T-cell (primary cell): Measurements from ENCODE around the gene PSG6. TPM values are rescaled to one million over a fixed set of nuclear protein-coding genes. Genes with fewer than 3 reads are reported as not detected.
"Not testable (repeated sequence)": the region's sequence is repeated elsewhere in the genome, so short reads cannot be mapped to it uniquely, and the experiment has no call there.

Source experiments
- ATAC-seq, 4 experiments: fragments of 200-7000 bp in 3 of 4; fragments of 150-1000 bp in 1 of 4; cut with Tn5 transposase; replicated peaks in 1 of 4; 1 replicate in 3 of 4; 2 replicates in 1 of 4; pipeline ENCODE4 v1.10.0; 2021; ENCODE audit warnings: moderate library complexity in 3 of 4, mild to moderate bottlenecking in 2 of 4, moderate number of reproducible peaks in 1 of 4
- CTCF ChIA-PET, 2 donors: fragments of 300-600 bp; sonication (Branson Sonifier 250); formaldehyde crosslinking; loops; one replicate each; lab custom pipeline; 2022; ENCODE audit warnings: antibody characterized with exemption in 2 of 2; lab: Charles Lee
- POLR2A ChIA-PET, 2 donors: fragments of 300-600 bp; sonication (Branson Sonifier 250); formaldehyde crosslinking; loops; one replicate each; lab custom pipeline; 2022; ENCODE audit warnings: antibody characterized with exemption in 2 of 2; lab: Charles Lee
- DNase-seq, 35 experiments: peaks; one replicate each; pipeline versions ENCODE4 v3.0.0 to v3.0.0-alpha.2; 2013 to 2023
- H3K27ac ChIP-seq: one replicate; pipeline ENCODE4 v1.5.1; 2013; ENCODE audit warnings: low read length
- H3K27me3 ChIP-seq, 2 experiments: replicated peaks in 1 of 2; 1 replicate in 1 of 2; 2 replicates in 1 of 2; pipeline versions ENCODE4 v1.6.1 to v1.7.0; 2013; ENCODE audit warnings: low read length in 1 of 2, mixed read lengths in 1 of 2; ENCODE audit not compliant: control insufficient read depth in 2 of 2, insufficient read depth in 2 of 2; ENCODE audit errors: extremely low read depth in 1 of 2
- H3K36me3 ChIP-seq, 2 donors: 1 replicate in 1 of 2; 2 replicates in 1 of 2; pipeline versions ENCODE4 v1.6.1 to v1.7.0; 2013; ENCODE audit warnings: low read length in 1 of 2; ENCODE audit not compliant: control insufficient read depth in 2 of 2, insufficient read depth in 1 of 2; ENCODE audit errors: extremely low read depth in 1 of 2
- H3K4me1 ChIP-seq, 2 experiments: 1 replicate in 1 of 2; 2 replicates in 1 of 2; pipeline versions ENCODE4 v1.6.1 to v1.7.0; 2013; ENCODE audit warnings: low read length in 2 of 2, mixed read lengths in 1 of 2; ENCODE audit not compliant: insufficient read depth in 2 of 2, control insufficient read depth in 1 of 2; ENCODE audit errors: extremely low read depth in 1 of 2
- H3K4me3 ChIP-seq, 2 donors: 1 replicate in 1 of 2; 2 replicates in 1 of 2; pipeline versions ENCODE4 v1.5.1 to v1.7.0; 2013; ENCODE audit warnings: mild to moderate bottlenecking in 2 of 2, low read length in 1 of 2, moderate library complexity in 1 of 2; ENCODE audit not compliant: control insufficient read depth in 1 of 2; ENCODE audit errors: extremely low read depth in 1 of 2
- H3K9me3 ChIP-seq: 2 replicates; pipeline ENCODE4 v1.7.0; 2013
- H3K27ac Mint-ChIP-seq, 2 donors: one replicate each; pipeline ENCODE4 v1.8.0; 2020 to 2021; ENCODE audit warnings: mild to moderate bottlenecking in 2 of 2, mixed read lengths in 2 of 2
- H3K27me3 Mint-ChIP-seq, 2 donors: one replicate each; pipeline ENCODE4 v1.8.0; 2021 to 2022; ENCODE audit warnings: mixed read lengths in 2 of 2
- H3K36me3 Mint-ChIP-seq: one replicate; pipeline ENCODE4 v1.8.0; 2021; ENCODE audit warnings: mixed read lengths
- H3K4me1 Mint-ChIP-seq, 3 donors: one replicate each; pipeline ENCODE4 v1.8.0; 2020 to 2022; ENCODE audit warnings: mixed read lengths in 3 of 3, mild to moderate bottlenecking in 1 of 3
- H3K4me3 Mint-ChIP-seq, 3 donors: one replicate each; pipeline ENCODE4 v1.8.0; 2020 to 2022; ENCODE audit warnings: mild to moderate bottlenecking in 3 of 3, mixed read lengths in 3 of 3, moderate library complexity in 3 of 3
- H3K9me3 Mint-ChIP-seq, 3 donors: one replicate each; pipeline ENCODE4 v1.8.0; 2020 to 2022; ENCODE audit warnings: mixed read lengths in 3 of 3
- WGBS: methylation state at CpG from one replicate; pipeline ENCODE4 v1.1.5; 2013; ENCODE audit warnings: missing lambda C conversion rate; ENCODE audit not compliant: insufficient coverage; 5-methylcytosine and 5-hydroxymethylcytosine counted together
- total RNA-seq, 35 experiments: library from RNA in 6 of 35; stranded (reverse) in 6 of 35; fragments of 120-200 nt in 1 of 35; gene quantifications; one replicate each; pipeline versions ENCODE4 v1.2.1 to v1.2.4 and lab custom pipeline; 2013 to 2026

PSG6 gene
- not detected for total RNA-seq
- total RNA-seq (2013) = not detected
- total RNA-seq (lab: John Stamatoyannopoulos, UW) = 0 reads per million in 29 experiments

DNA sequence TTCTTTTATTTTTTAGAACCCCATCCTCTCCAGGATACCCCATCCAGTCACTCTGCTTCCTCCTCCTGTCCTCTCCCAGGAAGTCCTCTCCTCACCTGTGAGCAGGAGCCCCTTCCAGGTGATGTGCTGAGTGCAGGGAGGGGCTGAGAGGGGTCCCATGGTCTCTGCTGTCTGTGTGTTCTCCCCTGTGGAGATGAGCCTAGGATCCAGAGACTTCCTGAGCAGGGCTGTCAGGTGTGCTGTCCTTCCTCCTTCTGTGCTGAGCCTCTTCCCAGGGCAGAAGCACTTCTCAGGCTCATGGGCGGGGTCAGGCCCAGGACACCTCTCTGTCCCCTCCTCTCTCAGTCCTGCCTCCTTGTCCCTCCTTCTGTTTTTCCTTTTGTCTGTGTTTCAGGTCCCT, at the start of gene PSG6:
TSS of gene PSG6 (minus strand) at position 261 of the 400 bp plus-strand sequence. CDS start at position 159, 102 bp downstream.
- DNase-seq, H3K4me1 ChIP-seq, POLR2A ChIA-PET, H3K27me3 ChIP-seq, H3K4me3 Mint-ChIP-seq, H3K9me3 Mint-ChIP-seq, H3K27ac ChIP-seq, H3K36me3 ChIP-seq, H3K27ac Mint-ChIP-seq, H3K4me3 ChIP-seq, H3K9me3 ChIP-seq, H3K4me1 Mint-ChIP-seq, ATAC-seq, H3K36me3 Mint-ChIP-seq, CTCF ChIA-PET: not testable (repeated sequence)
- H3K27me3 Mint-ChIP-seq = peaks cover 0 to 20% of the 10 kb centered on the region in 2 donors
- no CpG with 5 or more reads among the region's 1 CpG for WGBS

DNA sequence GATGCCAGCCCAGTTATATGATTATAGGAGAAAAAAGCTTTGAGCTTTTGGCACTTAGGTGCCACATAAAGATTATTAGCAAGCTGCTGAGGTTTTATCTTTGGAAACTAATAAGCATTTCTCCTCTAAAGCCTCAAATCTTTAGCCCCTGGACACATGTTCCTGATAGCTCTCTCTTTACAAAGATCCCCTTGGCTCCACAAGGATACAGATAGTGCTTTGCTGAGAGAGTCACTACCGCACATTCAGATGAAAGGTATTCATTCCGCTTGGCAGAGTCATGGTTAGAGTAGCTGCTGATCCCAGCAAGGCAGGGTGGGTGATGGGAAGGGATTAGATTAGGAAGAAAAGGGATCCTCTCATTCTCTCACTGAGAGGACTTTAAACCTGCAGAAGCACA, 47.5 kb upstream of the PSG6 start:
- ATAC-seq (no peak), DNase-seq (no peak)
- Histone ChIP-seq H3K9me3 (no peaks in the 10 kb centered on the region), H3K4me3 (no peak overlapping the region), H3K4me1 (no peaks in the 10 kb centered on the region), H3K27me3 (no peaks in the 10 kb centered on the region), H3K36me3 (no peaks in the 10 kb centered on the region), H3K27ac (no peak overlapping the region)
- Mint-ChIP-seq H3K27ac (no peak overlapping the region), H3K27me3 (peaks cover 0 to 4% of the 10 kb centered on the region in 2 donors), H3K9me3 (peaks cover 0 to 5% (median 0%) of the 10 kb centered on the region in 3 donors), H3K4me3 (no peak overlapping the region), H3K4me1 (no peaks in the 10 kb centered on the region), H3K36me3 (no peaks in the 10 kb centered on the region)
- ChIA-PET POLR2A (no interaction called here), CTCF (no interaction called here)
- 80% methylated on average over 1 of the region's 2 CpGs for WGBS

DNA sequence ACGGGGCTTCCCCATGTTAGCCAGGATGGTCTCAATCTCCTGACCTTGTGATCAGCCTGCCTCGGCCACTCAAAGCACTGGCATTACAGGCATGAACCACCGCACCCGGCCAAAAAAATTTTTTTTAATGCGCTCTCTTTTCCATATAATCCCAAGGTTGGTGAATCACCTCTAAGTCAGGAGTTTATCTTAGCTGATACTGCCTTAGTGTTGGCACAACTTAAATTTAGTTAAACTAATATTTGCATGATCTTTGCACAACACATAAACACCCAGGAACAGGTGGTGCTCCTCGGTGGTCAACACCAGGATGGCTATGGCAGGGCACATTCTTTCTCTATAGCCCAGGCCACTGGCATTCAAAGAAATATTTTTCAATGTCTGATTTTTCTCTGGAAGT, 43.4 kb upstream of the PSG6 start:
- Mint-ChIP-seq H3K4me3 (no peak overlapping the region), H3K4me1 (no peaks in the 10 kb centered on the region), H3K27ac (no peak overlapping the region), H3K9me3 (peaks cover 0 to 14% (median 0%) of the 10 kb centered on the region in 3 donors), H3K36me3 (no peaks in the 10 kb centered on the region), H3K27me3 (peaks cover 0 to 9% of the 10 kb centered on the region in 2 donors)
- no CpG with 5 or more reads among the region's 6 CpGs for WGBS
- ATAC-seq = no peak
- CTCF ChIA-PET = no interaction called here
- H3K4me3 ChIP-seq = no peak overlapping the region
- no peak for DNase-seq
- POLR2A ChIA-PET = no interaction called here
- H3K9me3 ChIP-seq = no peaks in the 10 kb centered on the region
- H3K36me3 ChIP-seq = no peaks in the 10 kb centered on the region
- no peaks in the 10 kb centered on the region for H3K4me1 ChIP-seq
- H3K27me3 ChIP-seq = no peaks in the 10 kb centered on the region
- H3K27ac ChIP-seq = no peak overlapping the region

GRCh38 chr19:42952126-42952525, 34.4 kb upstream of the PSG6 start:
- H3K36me3 ChIP-seq, DNase-seq, H3K4me3 Mint-ChIP-seq, H3K4me3 ChIP-seq, ATAC-seq, H3K27ac ChIP-seq, H3K9me3 ChIP-seq, CTCF ChIA-PET, H3K27ac Mint-ChIP-seq, H3K36me3 Mint-ChIP-seq, POLR2A ChIA-PET, H3K4me1 Mint-ChIP-seq, H3K9me3 Mint-ChIP-seq, H3K27me3 ChIP-seq, H3K4me1 ChIP-seq: not testable (repeated sequence)
- WGBS = 28% methylated on average over 2 of the region's 4 CpGs
- H3K27me3 Mint-ChIP-seq = peaks cover 0 to 13% of the 10 kb centered on the region in 2 donors

GRCh38 chr19:42951476-42951875, 33.8 kb upstream of the PSG6 start:
- 69% methylated on average over 1 of the region's 2 CpGs for WGBS
- ATAC-seq, H3K27me3 ChIP-seq, H3K4me1 ChIP-seq, H3K4me3 ChIP-seq, H3K9me3 ChIP-seq, H3K4me1 Mint-ChIP-seq, POLR2A ChIA-PET, H3K27ac Mint-ChIP-seq, H3K36me3 ChIP-seq, H3K4me3 Mint-ChIP-seq, H3K36me3 Mint-ChIP-seq, CTCF ChIA-PET, H3K9me3 Mint-ChIP-seq, DNase-seq, H3K27ac ChIP-seq: not testable (repeated sequence)
- H3K27me3 Mint-ChIP-seq = peaks cover 0 to 13% of the 10 kb centered on the region in 2 donors

DNA sequence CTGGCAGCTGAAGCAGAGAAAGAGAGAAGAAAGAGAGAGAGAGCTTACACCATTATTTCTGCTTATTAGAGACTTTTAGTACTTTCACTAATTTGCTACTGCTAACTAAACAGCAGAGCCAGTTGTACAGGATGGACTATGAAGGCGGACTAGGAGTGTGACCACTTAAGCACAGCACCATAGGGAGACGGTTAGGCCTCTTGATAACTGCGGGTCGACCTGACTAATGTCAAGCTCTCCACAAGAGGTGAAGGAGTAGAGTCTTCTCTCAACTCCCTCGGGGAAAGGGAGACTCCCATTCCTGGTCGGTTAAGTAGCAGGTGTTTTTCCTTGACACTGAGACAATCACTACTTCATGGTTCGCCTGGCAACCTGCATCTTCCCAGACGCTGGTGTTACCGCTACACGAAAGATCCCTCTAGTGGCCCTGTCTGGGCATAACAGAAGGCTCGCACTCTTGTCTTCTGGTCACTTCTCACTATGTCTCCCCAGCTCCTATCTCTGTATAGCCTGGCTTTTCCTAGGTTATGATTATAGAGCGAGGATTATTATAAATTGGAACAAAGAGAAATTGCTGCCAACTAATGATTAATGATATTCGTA, 24.6 kb upstream of the PSG6 start:
- Mint-ChIP-seq H3K27ac (no peak overlapping the region), H3K4me3 (no peak overlapping the region), H3K36me3 (no peaks in the 10 kb centered on the region), H3K4me1 (no peaks in the 10 kb centered on the region), H3K9me3 (no peaks in the 10 kb centered on the region), H3K27me3 (peaks cover 5 to 42% of the 10 kb centered on the region in 2 donors)
- CTCF ChIA-PET = no interaction called here
- 86% methylated on average over 2 of the region's 13 CpGs for WGBS
- H3K27ac ChIP-seq = no peak overlapping the region
- no peaks in the 10 kb centered on the region for H3K9me3 ChIP-seq
- H3K36me3 ChIP-seq = no peaks in the 10 kb centered on the region
- no peaks in the 10 kb centered on the region for H3K4me1 ChIP-seq
- no peak for DNase-seq
- H3K4me3 ChIP-seq = no peak overlapping the region
- no peak for ATAC-seq
- POLR2A ChIA-PET = no interaction called here
- H3K27me3 ChIP-seq = peaks cover 0 to 9% of the 10 kb centered on the region in 2 experiments

- H3K27me3 Mint-ChIP-seq = peaks cover 5 to 35% of the 10 kb centered on the region in 2 donors
- POLR2A ChIA-PET, H3K36me3 Mint-ChIP-seq, DNase-seq, H3K4me1 Mint-ChIP-seq, H3K36me3 ChIP-seq, ATAC-seq, H3K9me3 Mint-ChIP-seq, H3K27ac Mint-ChIP-seq, H3K27me3 ChIP-seq, H3K4me3 Mint-ChIP-seq, H3K27ac ChIP-seq, CTCF ChIA-PET, H3K9me3 ChIP-seq, H3K4me3 ChIP-seq, H3K4me1 ChIP-seq: not testable (repeated sequence)
- WGBS = 50% methylated on average over 1 of the region's 3 CpGs
Observed at GRCh38 chr19:42937107-42937506, 19.4 kb upstream of the PSG6 start, which contains the start of gene PSG7. Gene PSG7, minus strand, starts transcription at chr19:42937207. Its CDS starts 131 bp downstream, at chr19:42937076.
